Fibroblast of lung (primary cell): ENCODE results near the gene RBM12.
"Not testable (repeated sequence)": the region's sequence is repeated elsewhere in the genome, so short reads cannot be mapped to it uniquely, and the experiment has no call there.

Source experiments
- CTCF ChIP-seq, 2 donors: IDR thresholded peaks in 1 of 2; conservative IDR thresholded peaks in 1 of 2; 1 replicate in 1 of 2; 2 replicates in 1 of 2; pipeline ENCODE4 v1.5.1; 2011 to 2012; ENCODE audit warnings: low read length in 2 of 2, control low read depth in 1 of 2, inconsistent platforms in 1 of 2, low read depth in 1 of 2, mild to moderate bottlenecking in 1 of 2
- EZH2 ChIP-seq: IDR thresholded peaks from 2 replicates; pipeline ENCODE4 v1.5.1; 2012; ENCODE audit warnings: low read length, control low read depth, mild to moderate bottlenecking; ENCODE audit errors: missing control alignments

- not testable (repeated sequence) for TF ChIP-seq CTCF (conservative IDR thresholded peaks at IDR 0.05 in 1 of 2, IDR thresholded peaks at IDR 0.05 in 1 of 2; ENCODE audit: low read depth in 1 of 2, low read length in 2 of 2); EZH2
Measured at GRCh38 chr20:35713120-35713519, 48.4 kb upstream of the RBM12 start.
